ENCODE measurements around the gene PLEKHH1. TPM values are rescaled to one million over a fixed set of nuclear protein-coding genes. Genes with fewer than 3 reads are reported as not detected.

PLEKHH1 gene
- total and polyA plus RNA-seq, 2 experiments from 2014 or later = 14.7 to 33.9 TPM

DNA sequence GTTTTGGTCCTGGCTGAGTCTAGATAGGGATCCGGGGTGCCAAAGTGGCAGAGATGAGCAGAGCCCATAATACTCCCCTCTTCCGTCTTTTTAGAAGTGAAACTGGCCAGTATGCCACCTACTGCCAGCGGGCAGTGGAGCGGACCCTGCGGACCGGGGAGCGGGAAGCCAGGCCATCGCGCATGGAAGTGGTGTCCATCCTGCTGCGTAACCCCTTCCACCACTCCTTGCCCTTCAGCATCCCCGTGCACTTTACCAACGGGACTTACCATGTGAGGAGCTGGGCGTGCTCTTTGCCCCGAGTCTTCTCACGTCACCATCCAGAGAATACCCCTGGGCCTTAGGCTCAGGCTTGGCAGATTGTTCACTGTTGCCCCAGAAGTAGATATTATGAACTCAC is 46.0 kb downstream of the PLEKHH1 start:
- H3K79me2 ChIP-seq (replicated peaks; ENCODE audit: insufficient read depth) = no peaks in the 10 kb centered on the region
- H4K20me1 ChIP-seq (replicated peaks; ENCODE audit: insufficient read depth) = no peaks in the 10 kb centered on the region; the same call in 1 of the 2 replicates
- DNase-seq (ENCODE audit: low spot score) = no peak
- TF ChIP-seq POLR2AphosphoS5 (IDR thresholded peaks at IDR 0.05; ENCODE audit: low read depth) = no peak
- TF ChIP-seq, protein P1, sequence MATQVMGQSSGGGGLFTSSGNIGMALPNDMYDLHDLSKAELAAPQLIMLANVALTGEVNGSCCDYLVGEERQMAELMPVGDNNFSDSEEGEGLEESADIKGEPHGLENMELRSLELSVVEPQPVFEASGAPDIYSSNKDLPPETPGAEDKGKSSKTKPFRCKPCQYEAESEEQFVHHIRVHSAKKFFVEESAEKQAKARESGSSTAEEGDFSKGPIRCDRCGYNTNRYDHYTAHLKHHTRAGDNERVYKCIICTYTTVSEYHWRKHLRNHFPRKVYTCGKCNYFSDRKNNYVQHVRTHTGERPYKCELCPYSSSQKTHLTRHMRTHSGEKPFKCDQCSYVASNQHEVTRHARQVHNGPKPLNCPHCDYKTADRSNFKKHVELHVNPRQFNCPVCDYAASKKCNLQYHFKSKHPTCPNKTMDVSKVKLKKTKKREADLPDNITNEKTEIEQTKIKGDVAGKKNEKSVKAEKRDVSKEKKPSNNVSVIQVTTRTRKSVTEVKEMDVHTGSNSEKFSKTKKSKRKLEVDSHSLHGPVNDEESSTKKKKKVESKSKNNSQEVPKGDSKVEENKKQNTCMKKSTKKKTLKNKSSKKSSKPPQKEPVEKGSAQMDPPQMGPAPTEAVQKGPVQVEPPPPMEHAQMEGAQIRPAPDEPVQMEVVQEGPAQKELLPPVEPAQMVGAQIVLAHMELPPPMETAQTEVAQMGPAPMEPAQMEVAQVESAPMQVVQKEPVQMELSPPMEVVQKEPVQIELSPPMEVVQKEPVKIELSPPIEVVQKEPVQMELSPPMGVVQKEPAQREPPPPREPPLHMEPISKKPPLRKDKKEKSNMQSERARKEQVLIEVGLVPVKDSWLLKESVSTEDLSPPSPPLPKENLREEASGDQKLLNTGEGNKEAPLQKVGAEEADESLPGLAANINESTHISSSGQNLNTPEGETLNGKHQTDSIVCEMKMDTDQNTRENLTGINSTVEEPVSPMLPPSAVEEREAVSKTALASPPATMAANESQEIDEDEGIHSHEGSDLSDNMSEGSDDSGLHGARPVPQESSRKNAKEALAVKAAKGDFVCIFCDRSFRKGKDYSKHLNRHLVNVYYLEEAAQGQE (IDR thresholded peaks at IDR 0.05; ENCODE audit: unreplicated experiment) = no peak
- no peak for TF ChIP-seq EZH2 (IDR thresholded peaks at IDR 0.05; ENCODE audit: low read depth, unreplicated experiment)
- TF ChIP-seq, protein P2, sequence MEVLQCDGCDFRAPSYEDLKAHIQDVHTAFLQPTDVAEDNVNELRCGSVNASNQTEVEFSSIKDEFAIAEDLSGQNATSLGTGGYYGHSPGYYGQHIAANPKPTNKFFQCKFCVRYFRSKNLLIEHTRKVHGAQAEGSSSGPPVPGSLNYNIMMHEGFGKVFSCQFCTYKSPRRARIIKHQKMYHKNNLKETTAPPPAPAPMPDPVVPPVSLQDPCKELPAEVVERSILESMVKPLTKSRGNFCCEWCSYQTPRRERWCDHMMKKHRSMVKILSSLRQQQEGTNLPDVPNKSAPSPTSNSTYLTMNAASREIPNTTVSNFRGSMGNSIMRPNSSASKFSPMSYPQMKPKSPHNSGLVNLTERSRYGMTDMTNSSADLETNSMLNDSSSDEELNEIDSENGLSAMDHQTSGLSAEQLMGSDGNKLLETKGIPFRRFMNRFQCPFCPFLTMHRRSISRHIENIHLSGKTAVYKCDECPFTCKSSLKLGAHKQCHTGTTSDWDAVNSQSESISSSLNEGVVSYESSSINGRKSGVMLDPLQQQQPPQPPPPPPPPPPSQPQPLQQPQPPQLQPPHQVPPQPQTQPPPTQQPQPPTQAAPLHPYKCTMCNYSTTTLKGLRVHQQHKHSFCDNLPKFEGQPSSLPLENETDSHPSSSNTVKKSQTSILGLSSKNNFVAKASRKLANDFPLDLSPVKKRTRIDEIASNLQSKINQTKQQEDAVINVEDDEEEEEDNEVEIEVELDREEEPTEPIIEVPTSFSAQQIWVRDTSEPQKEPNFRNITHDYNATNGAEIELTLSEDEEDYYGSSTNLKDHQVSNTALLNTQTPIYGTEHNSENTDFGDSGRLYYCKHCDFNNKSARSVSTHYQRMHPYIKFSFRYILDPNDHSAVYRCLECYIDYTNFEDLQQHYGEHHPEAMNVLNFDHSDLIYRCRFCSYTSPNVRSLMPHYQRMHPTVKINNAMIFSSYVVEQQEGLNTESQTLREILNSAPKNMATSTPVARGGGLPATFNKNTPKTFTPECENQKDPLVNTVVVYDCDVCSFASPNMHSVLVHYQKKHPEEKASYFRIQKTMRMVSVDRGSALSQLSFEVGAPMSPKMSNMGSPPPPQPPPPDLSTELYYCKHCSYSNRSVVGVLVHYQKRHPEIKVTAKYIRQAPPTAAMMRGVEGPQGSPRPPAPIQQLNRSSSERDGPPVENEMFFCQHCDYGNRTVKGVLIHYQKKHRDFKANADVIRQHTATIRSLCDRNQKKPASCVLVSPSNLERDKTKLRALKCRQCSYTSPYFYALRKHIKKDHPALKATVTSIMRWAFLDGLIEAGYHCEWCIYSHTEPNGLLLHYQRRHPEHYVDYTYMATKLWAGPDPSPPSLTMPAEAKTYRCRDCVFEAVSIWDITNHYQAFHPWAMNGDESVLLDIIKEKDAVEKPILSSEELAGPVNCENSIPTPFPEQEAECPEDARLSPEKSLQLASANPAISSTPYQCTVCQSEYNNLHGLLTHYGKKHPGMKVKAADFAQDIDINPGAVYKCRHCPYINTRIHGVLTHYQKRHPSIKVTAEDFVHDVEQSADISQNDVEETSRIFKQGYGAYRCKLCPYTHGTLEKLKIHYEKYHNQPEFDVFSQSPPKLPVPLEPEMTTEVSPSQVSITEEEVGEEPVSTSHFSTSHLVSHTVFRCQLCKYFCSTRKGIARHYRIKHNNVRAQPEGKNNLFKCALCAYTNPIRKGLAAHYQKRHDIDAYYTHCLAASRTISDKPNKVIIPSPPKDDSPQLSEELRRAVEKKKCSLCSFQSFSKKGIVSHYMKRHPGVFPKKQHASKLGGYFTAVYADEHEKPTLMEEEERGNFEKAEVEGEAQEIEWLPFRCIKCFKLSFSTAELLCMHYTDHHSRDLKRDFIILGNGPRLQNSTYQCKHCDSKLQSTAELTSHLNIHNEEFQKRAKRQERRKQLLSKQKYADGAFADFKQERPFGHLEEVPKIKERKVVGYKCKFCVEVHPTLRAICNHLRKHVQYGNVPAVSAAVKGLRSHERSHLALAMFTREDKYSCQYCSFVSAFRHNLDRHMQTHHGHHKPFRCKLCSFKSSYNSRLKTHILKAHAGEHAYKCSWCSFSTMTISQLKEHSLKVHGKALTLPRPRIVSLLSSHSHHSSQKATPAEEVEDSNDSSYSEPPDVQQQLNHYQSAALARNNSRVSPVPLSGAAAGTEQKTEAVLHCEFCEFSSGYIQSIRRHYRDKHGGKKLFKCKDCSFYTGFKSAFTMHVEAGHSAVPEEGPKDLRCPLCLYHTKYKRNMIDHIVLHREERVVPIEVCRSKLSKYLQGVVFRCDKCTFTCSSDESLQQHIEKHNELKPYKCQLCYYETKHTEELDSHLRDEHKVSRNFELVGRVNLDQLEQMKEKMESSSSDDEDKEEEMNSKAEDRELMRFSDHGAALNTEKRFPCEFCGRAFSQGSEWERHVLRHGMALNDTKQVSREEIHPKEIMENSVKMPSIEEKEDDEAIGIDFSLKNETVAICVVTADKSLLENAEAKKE (CRISPR knock-in tag; IDR thresholded peaks at IDR 0.05) = no peak
- TF ChIP-seq JUNB (IDR thresholded peaks at IDR 0.05; ENCODE audit: unreplicated experiment) = no peak
- TF ChIP-seq ZNF114 (CRISPR knock-in tag; IDR thresholded peaks at IDR 0.05) = no peak
- H3F3A ChIP-seq (replicated peaks; ENCODE audit: low read depth) = no peaks in the 10 kb centered on the region
- H3K4me1 ChIP-seq (ENCODE audit: insufficient read depth) = no peaks in the 10 kb centered on the region
- Mint-ChIP-seq H3K4me1 (no peaks in the 10 kb centered on the region; the same call in 2 of the 3 replicates), H3K27ac (no peak overlapping the region), H3K4me3 (no peak overlapping the region), H3K27me3 (ENCODE audit: insufficient read depth, low read depth, poor library complexity) (peaks cover 4% of the 10 kb centered on the region), H3K9me3 (no peaks in the 10 kb centered on the region), H3K36me3 (ENCODE audit: low read depth) (peaks cover 27% of the 10 kb centered on the region)
- no peak for ATAC-seq
- no peak overlapping the region for H2AFZ ChIP-seq
- no peak overlapping the region for H3K4me3 ChIP-seq
- no peaks in the 10 kb centered on the region for H3K27me3 ChIP-seq (ENCODE audit: insufficient read depth)
- H3K9me2 ChIP-seq (ENCODE audit: insufficient read depth) = no peaks in the 10 kb centered on the region
- H3K27ac ChIP-seq (ENCODE audit: low read depth) = no peak overlapping the region
- H3K36me3 ChIP-seq (ENCODE audit: insufficient read depth) = no peaks in the 10 kb centered on the region
- H3K4me2 ChIP-seq = no peak overlapping the region

All from GM23338 (cell line).